Mesendoderm (in vitro differentiated cells): Measurements from ENCODE around the gene RPS6KA2.
A peak's percentile ranks its signal among the peaks of the same experiment; 100 is the strongest.

ENCODE experiments used
- DNase-seq: peaks from one replicate; pipeline ENCODE4 v3.0.0; 2013
- H2AK5ac ChIP-seq: 2 replicates; pipeline ENCODE4 v1.6.1; 2013; ENCODE audit warnings: low read length, inconsistent platforms
- H2BK120ac ChIP-seq: 2 replicates; pipeline ENCODE4 v1.6.1; 2013; ENCODE audit warnings: low read depth, mild to moderate bottlenecking, low read length, moderate library complexity, mixed read lengths
- H2BK15ac ChIP-seq: replicated peaks from 2 replicates; pipeline ENCODE4 v1.6.1; 2013; ENCODE audit warnings: low read depth, mild to moderate bottlenecking, moderate library complexity
- H2BK5ac ChIP-seq: 2 replicates; pipeline ENCODE4 v1.6.1; 2013; ENCODE audit warnings: low read length, inconsistent platforms
- H3K18ac ChIP-seq: 2 replicates; pipeline ENCODE4 v1.6.1; 2013; ENCODE audit warnings: mild to moderate bottlenecking, low read length, mixed read lengths
- H3K23ac ChIP-seq: one replicate; pipeline ENCODE4 v1.6.1; 2013; ENCODE audit warnings: low read length
- H3K27ac ChIP-seq: 2 replicates; pipeline ENCODE4 v1.5.1; 2013; ENCODE audit warnings: low read depth, mild to moderate bottlenecking, inconsistent platforms, low read length, moderate library complexity
- H3K27me3 ChIP-seq: 2 replicates; pipeline ENCODE4 v1.6.1; 2013; ENCODE audit warnings: low read length, control low read depth, mild to moderate bottlenecking, inconsistent platforms; ENCODE audit not compliant: insufficient read depth, poor library complexity
- H3K36me3 ChIP-seq: 2 replicates; pipeline ENCODE4 v1.6.1; 2013; ENCODE audit warnings: low read length, inconsistent platforms; ENCODE audit not compliant: control insufficient read depth, insufficient read depth
- H3K4ac ChIP-seq: one replicate; pipeline ENCODE4 v1.6.1; 2013; ENCODE audit warnings: low read depth, mild to moderate bottlenecking, low read length, moderate library complexity
- H3K4me1 ChIP-seq: 2 replicates; pipeline ENCODE4 v1.6.1; 2013; ENCODE audit warnings: low read depth, low read length, inconsistent platforms; ENCODE audit not compliant: control insufficient read depth
- H3K4me2 ChIP-seq: 2 replicates; pipeline ENCODE4 v1.6.1; 2013; ENCODE audit warnings: low read length
- H3K4me3 ChIP-seq: 2 replicates; pipeline ENCODE4 v1.5.1; 2013; ENCODE audit warnings: mild to moderate bottlenecking, low read length
- H3K56ac ChIP-seq: one replicate; pipeline ENCODE4 v1.6.1; 2013; ENCODE audit warnings: low read length
- H3K79me1 ChIP-seq: 2 replicates; pipeline ENCODE4 v1.6.1; 2013; ENCODE audit warnings: low read length, inconsistent platforms
- H3K79me2 ChIP-seq: 2 replicates; pipeline ENCODE4 v1.6.1; 2013; ENCODE audit warnings: mild to moderate bottlenecking, low read length; ENCODE audit not compliant: control insufficient read depth, insufficient read depth
- H3K9ac ChIP-seq: 2 replicates; pipeline ENCODE4 v1.6.1; 2013; ENCODE audit warnings: low read length, inconsistent platforms
- H4K5ac ChIP-seq: one replicate; pipeline ENCODE4 v1.6.1; 2013; ENCODE audit warnings: low read length
- H4K8ac ChIP-seq: one replicate; pipeline ENCODE4 v1.6.1; 2013; ENCODE audit warnings: low read depth, mild to moderate bottlenecking, control low read depth, low read length, moderate library complexity
- WGBS: extraction: QIAGEN DNeasy Blood & Tissue Kit; methylation state at CpG from one replicate; pipeline ENCODE4 v1.1.7; 2013; ENCODE audit warnings: low lambda C conversion rate, missing lambda C conversion rate; ENCODE audit not compliant: insufficient coverage; ENCODE audit errors: extremely low coverage; 5-methylcytosine and 5-hydroxymethylcytosine counted together

Gene RPS6KA2

DNA sequence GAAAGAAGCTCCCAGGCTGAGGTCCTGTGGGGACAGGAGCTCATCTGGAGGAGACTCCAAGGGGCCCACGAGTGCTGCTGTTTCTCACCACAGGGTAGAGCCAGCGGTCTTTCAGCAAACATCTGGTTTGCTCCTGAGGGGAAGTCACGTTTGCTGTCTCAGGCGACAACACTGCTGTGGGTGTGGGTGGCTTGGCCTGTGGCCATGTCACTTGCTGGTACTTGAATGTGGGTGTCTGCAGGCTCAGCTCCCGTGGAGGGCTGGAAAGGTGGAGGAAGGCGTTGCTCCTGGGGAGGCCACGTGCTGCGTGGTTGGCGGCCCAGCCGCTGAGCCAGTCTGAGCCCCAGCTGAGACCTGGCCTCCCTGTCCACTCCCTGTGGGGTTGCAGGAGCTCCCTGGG, 191.5 kb downstream of the RPS6KA2 start:
- DNase-seq, result no peak
- no peak overlapping the region for H3K4me2 ChIP-seq
- no peak overlapping the region for H3K56ac ChIP-seq
- H3K4me3 ChIP-seq, result no peak overlapping the region
- no peaks in the 10 kb centered on the region for H3K27me3 ChIP-seq
- H3K79me1 ChIP-seq, result no peaks in the 10 kb centered on the region
- no peaks in the 10 kb centered on the region for H3K4me1 ChIP-seq
- H3K18ac ChIP-seq, result no peak overlapping the region
- WGBS, result no CpG with 5 or more reads among the region's 10 CpGs
- H4K8ac ChIP-seq, result no peak overlapping the region
- H3K23ac ChIP-seq, result no peak overlapping the region
- no peak overlapping the region for H3K27ac ChIP-seq
- H2BK120ac ChIP-seq, result no peak overlapping the region
- no peaks in the 10 kb centered on the region for H3K79me2 ChIP-seq
- no peaks in the 10 kb centered on the region for H3K36me3 ChIP-seq
- no peak overlapping the region for H3K4ac ChIP-seq
- no peak overlapping the region for H2AK5ac ChIP-seq
- no peak overlapping the region for H2BK5ac ChIP-seq
- H2BK15ac ChIP-seq, result no peak overlapping the region
- H3K9ac ChIP-seq, result no peak overlapping the region
- H4K5ac ChIP-seq, result no peak overlapping the region

- no peak overlapping the region for H3K18ac ChIP-seq
- no peak overlapping the region for H4K5ac ChIP-seq
- no peak overlapping the region for H3K56ac ChIP-seq
- no peak overlapping the region for H4K8ac ChIP-seq
- no peaks in the 10 kb centered on the region for H3K79me1 ChIP-seq
- DNase-seq, result no peak
- no peak overlapping the region for H2BK5ac ChIP-seq
- no peak overlapping the region for H3K27ac ChIP-seq
- H2AK5ac ChIP-seq, result no peak overlapping the region
- no peaks in the 10 kb centered on the region for H3K36me3 ChIP-seq
- H3K4me1 ChIP-seq, result no peaks in the 10 kb centered on the region
- no peak overlapping the region for H2BK15ac ChIP-seq
- H2BK120ac ChIP-seq, result no peak overlapping the region
- no peak overlapping the region for H3K4ac ChIP-seq
- no CpG with 5 or more reads among the region's 5 CpGs for WGBS
- no peaks in the 10 kb centered on the region for H3K27me3 ChIP-seq
- H3K4me3 ChIP-seq, result no peak overlapping the region
- H3K9ac ChIP-seq, result no peak overlapping the region
- no peak overlapping the region for H3K4me2 ChIP-seq
- H3K79me2 ChIP-seq, result no peaks in the 10 kb centered on the region
- no peak overlapping the region for H3K23ac ChIP-seq
Observed at GRCh38 chr6:166434336-166434735, 192.7 kb downstream of the RPS6KA2 start.

DNA sequence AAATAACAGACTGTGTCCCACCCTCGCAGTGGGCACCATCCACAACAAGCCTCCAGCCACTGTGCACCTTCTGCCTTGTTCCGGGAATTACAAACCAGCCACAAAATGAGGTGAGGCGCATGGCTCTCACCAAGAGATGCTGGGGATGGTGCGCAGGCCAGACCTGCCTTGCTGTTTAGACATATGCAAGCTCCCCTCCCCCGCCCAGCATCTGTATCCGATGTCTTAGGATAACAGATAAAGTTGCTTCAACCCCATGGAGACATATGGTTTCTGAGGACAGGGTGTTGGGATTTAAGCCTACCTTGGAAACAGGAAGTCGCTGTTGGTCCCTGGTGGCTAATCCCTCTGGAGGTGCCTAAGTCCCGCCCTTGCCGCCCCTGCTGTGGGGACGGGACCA, 194.0 kb downstream of the RPS6KA2 start:
- Histone ChIP-seq H3K36me3 (no peaks in the 10 kb centered on the region), H3K79me1 (no peaks in the 10 kb centered on the region)

GRCh38 chr6:166430269-166430668, 196.8 kb downstream of the RPS6KA2 start:
- Histone ChIP-seq H3K79me2 (no peaks in the 10 kb centered on the region), H2BK5ac (no peak overlapping the region), H3K4me3 (no peak overlapping the region), H2AK5ac (no peak overlapping the region), H3K4ac (no peak overlapping the region), H2BK120ac (no peak overlapping the region), H2BK15ac (no peak overlapping the region), H3K18ac (no peak overlapping the region), H3K36me3 (no peaks in the 10 kb centered on the region), H3K27me3 (no peaks in the 10 kb centered on the region), H3K56ac (no peak overlapping the region), H3K23ac (no peak overlapping the region), H3K27ac (no peak overlapping the region), H3K4me1 (no peaks in the 10 kb centered on the region), H3K4me2 (no peak overlapping the region), H4K5ac (no peak overlapping the region), H4K8ac (no peak overlapping the region), H3K9ac (no peak overlapping the region), H3K79me1 (no peaks in the 10 kb centered on the region)
- WGBS, result no CpG with 5 or more reads among the region's 17 CpGs
- DNase-seq, result no peak

More for the DNA sequence above, 194.0 kb downstream of the RPS6KA2 start:
- H2BK15ac ChIP-seq, result no peak overlapping the region
- H4K5ac ChIP-seq, result no peak overlapping the region
- no peak overlapping the region for H4K8ac ChIP-seq
- H3K18ac ChIP-seq, result no peak overlapping the region
- no peak overlapping the region for H3K23ac ChIP-seq
- peak; percentile 29 for DNase-seq
- H3K56ac ChIP-seq, result no peak overlapping the region
- WGBS, result no CpG with 5 or more reads among the region's 10 CpGs
- no peaks in the 10 kb centered on the region for H3K79me2 ChIP-seq
- no peak overlapping the region for H3K4ac ChIP-seq
- no peak overlapping the region for H2BK120ac ChIP-seq
- no peaks in the 10 kb centered on the region for H3K4me1 ChIP-seq
- H3K27me3 ChIP-seq, result no peaks in the 10 kb centered on the region
- no peak overlapping the region for H3K4me2 ChIP-seq
- H3K4me3 ChIP-seq, result no peak overlapping the region
- H2BK5ac ChIP-seq, result no peak overlapping the region
- H2AK5ac ChIP-seq, result no peak overlapping the region
- H3K9ac ChIP-seq, result no peak overlapping the region
- no peak overlapping the region for H3K27ac ChIP-seq

DNA sequence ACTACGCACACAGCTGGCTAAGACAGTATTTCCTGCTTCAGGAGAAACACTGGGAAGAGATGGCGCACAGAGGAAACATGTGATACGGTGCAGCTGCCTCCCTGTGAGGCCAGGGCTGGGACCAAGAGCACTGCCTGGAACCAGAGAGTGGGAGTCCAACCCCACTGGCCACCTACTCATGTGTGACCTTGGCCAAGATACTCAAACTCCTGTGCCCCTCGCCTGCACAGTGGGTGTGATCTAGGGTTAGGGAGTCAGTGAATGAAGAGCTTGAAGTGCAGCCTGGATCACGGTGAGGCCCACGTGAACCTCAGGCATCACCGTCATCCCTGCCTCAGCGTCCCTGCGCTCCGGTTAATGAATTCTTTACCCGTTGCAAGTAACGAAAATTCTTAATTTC, 202.6 kb downstream of the RPS6KA2 start:
- Histone ChIP-seq H2AK5ac (no peak overlapping the region), H3K4me2 (no peak overlapping the region), H2BK15ac (no peak overlapping the region), H3K4me3 (no peak overlapping the region), H4K8ac (no peak overlapping the region), H3K23ac (no peak overlapping the region), H3K79me2 (no peaks in the 10 kb centered on the region), H3K79me1 (no peaks in the 10 kb centered on the region), H2BK5ac (no peak overlapping the region), H3K36me3 (no peaks in the 10 kb centered on the region), H4K5ac (no peak overlapping the region), H3K18ac (no peak overlapping the region), H3K27me3 (no peaks in the 10 kb centered on the region), H3K9ac (no peak overlapping the region), H3K4ac (no peak overlapping the region), H3K4me1 (no peaks in the 10 kb centered on the region), H2BK120ac (no peak overlapping the region), H3K56ac (no peak overlapping the region), H3K27ac (no peak overlapping the region)
- no CpG with 5 or more reads among the region's 12 CpGs for WGBS
- DNase-seq, result no peak

GRCh38 chr6:166423781-166424180, 203.3 kb downstream of the RPS6KA2 start:
- no peaks in the 10 kb centered on the region for H3K79me2 ChIP-seq
- no peak overlapping the region for H3K4me3 ChIP-seq
- H3K4ac ChIP-seq, result no peak overlapping the region
- no peaks in the 10 kb centered on the region for H3K4me1 ChIP-seq
- H4K5ac ChIP-seq, result no peak overlapping the region
- no peak overlapping the region for H3K4me2 ChIP-seq
- no peak overlapping the region for H3K27ac ChIP-seq
- no peak overlapping the region for H2BK15ac ChIP-seq
- no peak overlapping the region for H2BK5ac ChIP-seq
- H2BK120ac ChIP-seq, result no peak overlapping the region
- H3K9ac ChIP-seq, result no peak overlapping the region
- no peaks in the 10 kb centered on the region for H3K27me3 ChIP-seq
- no peak for DNase-seq
- H3K79me1 ChIP-seq, result no peaks in the 10 kb centered on the region
- no peak overlapping the region for H3K56ac ChIP-seq
- no peak overlapping the region for H3K18ac ChIP-seq
- H4K8ac ChIP-seq, result no peak overlapping the region
- no peak overlapping the region for H3K23ac ChIP-seq
- no peak overlapping the region for H2AK5ac ChIP-seq
- H3K36me3 ChIP-seq, result no peaks in the 10 kb centered on the region
- no CpG with 5 or more reads among the region's 7 CpGs for WGBS
